CD4-positive, alpha-beta T cell (primary cell): ENCODE results near the gene INPP5D. TPM values are rescaled to one million over a fixed set of nuclear protein-coding genes. Genes with fewer than 3 reads are reported as not detected.

Experiments
- ATAC-seq: fragments of 200-7000 bp; cut with Tn5 transposase; one replicate; pipeline ENCODE4 v1.10.0; 2022; ENCODE audit warnings: mild to moderate bottlenecking; ENCODE audit not compliant: poor library complexity
- CTCF ChIA-PET: fragments of 350-600 bp; sonication (Branson Sonifier 250); formaldehyde crosslinking; loops from one replicate; lab custom pipeline; 2021; ENCODE audit warnings: antibody characterized with exemption, inconsistent platforms; lab: Charles Lee
- POLR2A ChIA-PET: fragments of 350-600 bp; sonication (Branson Sonifier 250); formaldehyde crosslinking; loops from one replicate; lab custom pipeline; 2021; ENCODE audit warnings: antibody characterized with exemption, inconsistent platforms; lab: Charles Lee
- DNase-seq, 14 experiments: peaks; one replicate each; pipeline ENCODE4 v3.0.0-alpha.2; 2013 to 2020; ENCODE audit warnings: mixed read lengths in 2 of 14
- H3K27ac ChIP-seq, 2 donors: one replicate each; pipeline versions ENCODE4 v1.5.1 to v1.7.0; 2013; ENCODE audit warnings: low read length in 2 of 2, low read depth in 1 of 2, mild to moderate bottlenecking in 1 of 2
- H3K27me3 ChIP-seq, 2 experiments: 1 replicate in 1 of 2; 2 replicates in 1 of 2; pipeline versions ENCODE4 v1.6.1 to v1.7.0; 2013; ENCODE audit warnings: low read length in 2 of 2, control low read depth in 1 of 2, mild to moderate bottlenecking in 1 of 2, moderate library complexity in 1 of 2; ENCODE audit not compliant: insufficient read depth in 2 of 2, control insufficient read depth in 1 of 2
- H3K36me3 ChIP-seq: one replicate; pipeline ENCODE4 v1.6.1; 2013; ENCODE audit warnings: low read length, control low read depth; ENCODE audit not compliant: insufficient read depth
- H3K4me1 ChIP-seq: one replicate; pipeline ENCODE4 v1.6.1; 2013; ENCODE audit warnings: low read length, control low read depth; ENCODE audit not compliant: insufficient read depth
- H3K4me3 ChIP-seq: one replicate; pipeline ENCODE4 v1.5.1; 2013; ENCODE audit warnings: mild to moderate bottlenecking, low read length, moderate library complexity
- H3K9me3 ChIP-seq, 2 experiments: 1 replicate in 1 of 2; 2 replicates in 1 of 2; pipeline versions ENCODE4 v1.6.1 to v1.7.0; 2013; ENCODE audit warnings: low read length in 2 of 2, mild to moderate bottlenecking in 2 of 2, control low read depth in 1 of 2, moderate library complexity in 1 of 2; ENCODE audit not compliant: control insufficient read depth in 1 of 2, insufficient read depth in 1 of 2
- H3K27ac Mint-ChIP-seq: one replicate; pipeline ENCODE4 v1.8.0; 2020; ENCODE audit warnings: mixed read lengths
- H3K27me3 Mint-ChIP-seq: one replicate; pipeline ENCODE4 v1.8.0; 2021; ENCODE audit warnings: mixed read lengths
- H3K36me3 Mint-ChIP-seq: one replicate; pipeline ENCODE4 v1.8.0; 2021; ENCODE audit warnings: low read depth, mixed read lengths
- H3K4me1 Mint-ChIP-seq: one replicate; pipeline ENCODE4 v1.8.0; 2021; ENCODE audit warnings: low read depth, mixed read lengths
- H3K4me3 Mint-ChIP-seq: one replicate; pipeline ENCODE4 v1.8.0; 2020; ENCODE audit warnings: mild to moderate bottlenecking, mixed read lengths
- H3K9me3 Mint-ChIP-seq: one replicate; pipeline ENCODE4 v1.8.0; 2020; ENCODE audit warnings: mixed read lengths
- CTCF ChIP-seq: fragments of 200-600 bp; IDR thresholded peaks from one replicate; pipeline ENCODE4 v1.8.0; 2022; ENCODE audit warnings: antibody characterized with exemption, mild to moderate bottlenecking
- intact Hi-C, 2 experiments: fragments of 100-400 bp; cut with DNase I in 1 of 2; cut with micrococcal nuclease in 1 of 2; formaldehyde crosslinking; loops; one replicate each; pipeline versions ENCODE4 v1.15.1 to v1.9.0; 2023 to 2025; cut with DNase I, micrococcal nuclease
- total RNA-seq, 174 experiments: library from RNA in 2 of 174; stranded (reverse) in 2 of 174; gene quantifications; one replicate each; pipeline ENCODE4 v1.2.3 and lab custom pipeline; 2021 to 2026

Gene INPP5D
- total RNA-seq, 2 experiments from 2014 or later: 141 to 154 TPM

- Mint-ChIP-seq H3K4me3 (no peak overlapping the region), H3K9me3 (no peaks in the 10 kb centered on the region), H3K36me3 (no peaks in the 10 kb centered on the region), H3K4me1 (no peaks in the 10 kb centered on the region), H3K27me3 (no peaks in the 10 kb centered on the region), H3K27ac (no peak overlapping the region)
- POLR2A ChIA-PET: no interaction called here
- Histone ChIP-seq H3K9me3 (peaks cover 0 to 3% of the 10 kb centered on the region in 2 experiments), H3K36me3 (no peaks in the 10 kb centered on the region), H3K27ac (no peak overlapping the region), H3K4me3 (no peak overlapping the region), H3K4me1 (no peaks in the 10 kb centered on the region), H3K27me3 (no peaks in the 10 kb centered on the region)
- intact Hi-C loops: no loop called here
- ATAC-seq: no peak
- CTCF ChIA-PET: no interaction called here
- DNase-seq: no peak
- no peak for TF ChIP-seq CTCF
Measured at GRCh38 chr2:233011702-233012131, 48.4 kb upstream of the INPP5D start.

GRCh38 chr2:233012301-233012971, 47.7 kb upstream of the INPP5D start:
- no peak for ATAC-seq
- Histone ChIP-seq H3K4me3 (no peak overlapping the region), H3K36me3 (no peaks in the 10 kb centered on the region), H3K4me1 (no peaks in the 10 kb centered on the region), H3K27ac (no peak overlapping the region), H3K9me3 (peaks cover 0 to 3% of the 10 kb centered on the region in 2 experiments), H3K27me3 (no peaks in the 10 kb centered on the region)
- ChIA-PET POLR2A (no interaction called here), CTCF (no interaction called here)
- intact Hi-C loops: no loop called here
- Mint-ChIP-seq H3K27ac (no peak overlapping the region), H3K36me3 (no peaks in the 10 kb centered on the region), H3K27me3 (no peaks in the 10 kb centered on the region), H3K9me3 (no peaks in the 10 kb centered on the region), H3K4me3 (no peak overlapping the region), H3K4me1 (no peaks in the 10 kb centered on the region)
- TF ChIP-seq CTCF: no peak
- DNase-seq: no peak

GRCh38 chr2:233013027-233013461, 47.1 kb upstream of the INPP5D start, which contains the start of gene NGEF:
NGEF (minus strand) TSS chr2:233013256; CDS start chr2:232974890, 38,366 bp downstream.
- ATAC-seq (no peak), DNase-seq (no peak)
- Histone ChIP-seq H3K4me3 (no peak within 1 kb of the TSS), H3K27me3 (no peaks in the 10 kb centered on the region), H3K9me3 (peaks cover 0 to 3% of the 10 kb centered on the region in 2 experiments), H3K27ac (no peak within 1 kb of the TSS), H3K36me3 (no peaks in the 10 kb centered on the region), H3K4me1 (no peaks in the 10 kb centered on the region)
- no peaks in the 10 kb centered on the region for H3K4me1 Mint-ChIP-seq
- H3K27ac Mint-ChIP-seq: no peak within 1 kb of the TSS
- TF ChIP-seq CTCF: no peak
- H3K9me3 Mint-ChIP-seq: no peaks in the 10 kb centered on the region
- intact Hi-C loops: no loop called here
- H3K27me3 Mint-ChIP-seq: no peaks in the 10 kb centered on the region
- POLR2A ChIA-PET: no interaction called here
- no peaks in the 10 kb centered on the region for H3K36me3 Mint-ChIP-seq
- CTCF ChIA-PET: no interaction called here
- no peak within 1 kb of the TSS for H3K4me3 Mint-ChIP-seq
